Prostate gland (tissue), 2 donors: ENCODE measurements around the gene PLEKHH1.

Experiments
- POLR2A ChIP-seq: fragments of 450-650 bp; IDR thresholded peaks from one replicate; pipeline ENCODE4 v1.6.1; 2016; ENCODE audit warnings: antibody characterized with exemption, mild to moderate bottlenecking
- POLR2AphosphoS5 ChIP-seq: sonication (generic); formaldehyde crosslinking; IDR thresholded peaks from one replicate; pipeline ENCODE4 v1.6.1; 2017; ENCODE audit warnings: antibody characterized with exemption
- TF ChIP-seq, protein P1 (sequence below), 4 experiments: fragments of 200-600 bp in 2 of 4; fragments of 450-650 bp in 2 of 4; sonication (generic) in 2 of 4; IDR thresholded peaks; 1 replicate in 3 of 4; 2 replicates in 1 of 4; pipeline ENCODE4 v1.5.1; 2016 to 2019; ENCODE audit warnings: antibody characterized with exemption in 4 of 4, mild to moderate bottlenecking in 2 of 4, moderate library complexity in 2 of 4

DNA sequence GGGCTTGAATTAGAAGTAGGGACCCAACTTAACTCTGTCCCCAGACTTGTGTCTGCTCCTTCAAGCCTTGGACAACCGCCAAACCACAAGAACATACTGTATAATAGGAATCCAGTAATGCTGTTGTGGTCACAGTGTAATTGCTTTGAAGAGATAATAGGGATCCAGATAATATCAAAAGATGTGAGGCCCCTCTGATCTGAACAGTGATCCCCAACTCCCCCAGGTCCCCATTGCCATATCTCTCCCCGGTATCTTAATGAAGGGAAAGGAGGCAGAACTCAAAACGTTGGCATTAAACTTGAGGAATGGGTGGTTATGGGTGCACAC lies 8.5 kb upstream of the PLEKHH1 start:
- no peak for TF ChIP-seq POLR2AphosphoS5
- TF ChIP-seq, protein P1, sequence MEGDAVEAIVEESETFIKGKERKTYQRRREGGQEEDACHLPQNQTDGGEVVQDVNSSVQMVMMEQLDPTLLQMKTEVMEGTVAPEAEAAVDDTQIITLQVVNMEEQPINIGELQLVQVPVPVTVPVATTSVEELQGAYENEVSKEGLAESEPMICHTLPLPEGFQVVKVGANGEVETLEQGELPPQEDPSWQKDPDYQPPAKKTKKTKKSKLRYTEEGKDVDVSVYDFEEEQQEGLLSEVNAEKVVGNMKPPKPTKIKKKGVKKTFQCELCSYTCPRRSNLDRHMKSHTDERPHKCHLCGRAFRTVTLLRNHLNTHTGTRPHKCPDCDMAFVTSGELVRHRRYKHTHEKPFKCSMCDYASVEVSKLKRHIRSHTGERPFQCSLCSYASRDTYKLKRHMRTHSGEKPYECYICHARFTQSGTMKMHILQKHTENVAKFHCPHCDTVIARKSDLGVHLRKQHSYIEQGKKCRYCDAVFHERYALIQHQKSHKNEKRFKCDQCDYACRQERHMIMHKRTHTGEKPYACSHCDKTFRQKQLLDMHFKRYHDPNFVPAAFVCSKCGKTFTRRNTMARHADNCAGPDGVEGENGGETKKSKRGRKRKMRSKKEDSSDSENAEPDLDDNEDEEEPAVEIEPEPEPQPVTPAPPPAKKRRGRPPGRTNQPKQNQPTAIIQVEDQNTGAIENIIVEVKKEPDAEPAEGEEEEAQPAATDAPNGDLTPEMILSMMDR (IDR thresholded peaks at IDR 0.05), result no peak
- no peak for TF ChIP-seq POLR2A
